GM21529 (cell line): Measurements from ENCODE around the gene HTT.

Source experiments
- ATAC-seq: cut with Tn5 transposase; IDR thresholded peaks from one replicate; pipeline ENCODE4 v1.9.1; 2021; ENCODE audit not compliant: unreplicated experiment

HTT gene

DNA sequence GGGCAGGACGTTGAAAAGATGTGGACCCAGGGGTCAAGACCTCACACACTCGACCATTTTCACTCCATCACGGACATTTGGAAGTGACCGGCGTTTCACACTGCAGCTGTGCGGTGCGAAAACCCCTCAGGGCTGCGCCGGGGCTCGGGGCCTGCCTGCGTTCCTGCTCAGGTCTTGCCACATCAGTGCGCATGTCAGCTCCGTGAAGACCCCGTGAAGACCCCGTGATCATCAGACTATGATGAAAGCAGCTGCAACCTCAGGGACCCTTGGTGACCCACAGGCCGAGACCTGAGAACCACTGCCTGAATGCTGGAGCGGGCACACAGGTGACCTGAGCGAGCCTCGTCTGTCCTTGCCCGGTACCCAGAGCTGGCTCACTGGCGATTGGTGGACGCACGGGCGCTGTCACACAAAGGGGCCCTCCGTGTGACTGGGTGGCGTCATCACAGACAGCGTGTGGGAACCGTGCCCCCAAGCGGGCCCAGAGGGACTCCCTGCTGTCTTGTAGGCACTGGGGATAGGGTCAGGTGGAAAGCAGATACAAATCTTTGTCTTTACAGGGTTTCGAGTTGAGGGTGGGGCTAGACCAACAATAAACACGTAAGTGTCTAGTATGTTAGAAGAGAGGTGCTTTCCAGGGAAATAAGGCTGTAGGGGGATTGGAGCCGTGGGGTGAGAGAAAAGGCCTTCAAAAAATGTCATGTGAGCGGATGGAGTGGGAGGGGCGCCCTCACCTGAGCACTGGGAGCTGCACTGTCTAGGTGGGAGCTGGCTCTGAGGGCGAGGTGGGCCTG is 187.1 kb downstream of the HTT start:
- no peak for ATAC-seq

DNA sequence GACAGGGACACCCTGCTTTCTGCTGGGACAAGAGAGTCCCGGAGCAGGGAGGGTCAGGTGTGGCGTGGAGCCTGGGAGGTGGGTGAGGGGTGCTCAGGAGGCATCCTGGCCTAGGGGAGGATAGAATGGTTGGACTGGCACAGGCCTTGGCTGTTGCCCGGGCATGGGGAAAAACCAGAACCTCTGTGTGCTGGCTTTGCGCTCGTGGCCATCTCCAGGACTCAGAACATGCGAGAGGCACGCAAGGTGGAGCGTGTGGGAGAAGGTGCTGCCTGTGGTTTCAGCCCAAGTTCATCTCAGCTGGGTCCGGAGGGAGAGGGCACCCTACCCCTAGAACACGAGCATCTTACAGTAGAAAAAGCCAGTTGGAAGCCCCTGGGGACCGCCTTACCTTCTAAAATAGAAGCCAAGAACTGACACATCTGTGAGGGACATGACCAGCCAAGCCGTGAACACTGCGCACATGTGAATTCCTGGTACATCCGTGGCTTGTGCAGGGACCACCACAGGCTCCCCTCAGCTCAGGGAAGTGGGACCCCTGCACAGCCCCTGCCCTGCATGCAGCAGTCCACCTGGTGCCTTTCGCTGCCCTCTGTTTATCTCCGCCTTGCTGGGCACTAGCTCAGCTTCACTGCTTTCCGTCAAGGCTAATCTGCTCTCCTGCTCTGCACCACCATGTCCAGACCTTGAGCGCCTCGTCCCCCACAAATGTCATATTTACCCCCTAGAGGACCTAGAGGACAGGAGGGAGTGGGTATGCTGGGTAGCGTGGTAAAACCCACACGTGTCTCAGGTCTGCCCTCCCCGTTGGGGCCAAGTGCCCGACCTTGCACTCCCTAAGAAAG is 187.9 kb downstream of the HTT start:
- ATAC-seq: no peak

DNA sequence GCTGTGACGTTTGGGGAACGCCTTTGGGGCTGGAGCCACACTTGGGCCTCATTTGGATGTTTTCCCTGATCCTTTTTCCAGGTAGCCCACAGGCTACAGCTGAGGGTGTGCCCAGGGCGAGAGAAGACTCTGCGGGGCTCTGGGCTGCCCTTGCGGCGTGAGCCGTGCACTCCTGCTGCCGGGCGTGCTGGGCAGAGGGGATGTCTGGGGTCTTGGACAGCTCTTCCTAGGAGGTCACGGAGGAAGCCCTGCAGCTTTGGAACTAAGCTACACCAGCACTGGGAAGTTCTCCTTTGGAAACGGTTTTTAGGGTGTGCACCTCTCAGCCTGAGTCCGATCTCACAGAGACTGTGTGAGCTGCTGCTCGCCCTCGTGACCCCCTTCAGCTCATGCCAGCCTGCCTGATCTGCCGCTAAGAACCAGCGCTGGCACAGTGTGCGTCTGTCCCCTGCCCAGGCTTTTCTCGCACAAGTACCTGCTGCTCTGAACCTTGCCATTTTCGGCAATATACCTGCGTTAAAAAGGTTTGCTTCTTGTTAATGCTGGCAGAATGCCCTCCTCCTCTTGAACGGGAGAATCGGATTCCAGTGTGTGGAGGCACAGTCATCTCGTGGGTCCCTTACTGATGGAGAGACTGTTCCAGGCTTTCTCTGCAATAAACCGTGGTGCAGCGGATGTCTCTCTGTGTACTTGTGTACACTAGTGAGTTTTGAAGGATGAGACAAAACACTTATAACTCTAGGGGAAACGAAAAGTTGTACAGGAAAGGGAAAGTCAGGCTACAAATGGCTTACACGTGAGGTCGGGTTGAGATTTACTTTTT is 188.8 kb downstream of the HTT start:
- ATAC-seq: no peak

DNA sequence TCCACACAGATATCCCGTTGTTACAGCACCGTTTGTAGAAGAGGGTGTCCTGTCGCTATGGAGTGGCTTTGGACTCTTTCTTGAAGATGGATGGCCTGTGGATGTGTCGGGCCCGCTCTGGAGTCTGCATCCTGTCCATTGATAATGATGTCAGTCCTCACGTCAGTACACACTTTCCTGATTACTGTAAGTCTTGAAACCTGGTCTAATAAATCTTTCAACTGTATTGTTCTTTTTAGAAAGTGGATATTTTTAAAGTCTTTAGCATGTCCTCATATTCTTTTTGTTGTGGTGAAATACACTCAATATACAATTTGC is 189.4 kb downstream of the HTT start:
- ATAC-seq: no peak

DNA sequence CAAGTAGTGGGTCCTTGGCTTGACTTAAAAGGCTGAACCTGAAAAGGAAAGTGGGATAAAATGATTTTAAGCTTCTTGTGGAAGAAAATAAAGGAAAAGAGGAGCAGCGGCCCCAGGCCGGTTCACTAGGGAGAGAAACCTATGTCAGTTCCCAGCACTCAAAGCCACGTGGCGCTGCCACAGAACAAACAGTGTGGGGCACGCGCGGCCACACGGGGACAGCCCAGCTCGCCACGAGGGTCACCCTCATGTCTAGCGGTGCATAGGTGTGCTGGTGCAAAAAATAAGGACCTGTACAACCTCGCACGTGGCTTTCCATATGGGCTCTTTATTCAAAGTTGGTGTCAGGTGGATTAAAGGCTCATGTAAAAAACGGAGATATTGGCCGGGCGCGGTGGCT is 191.6 kb downstream of the HTT start:
- ATAC-seq: no peak

DNA sequence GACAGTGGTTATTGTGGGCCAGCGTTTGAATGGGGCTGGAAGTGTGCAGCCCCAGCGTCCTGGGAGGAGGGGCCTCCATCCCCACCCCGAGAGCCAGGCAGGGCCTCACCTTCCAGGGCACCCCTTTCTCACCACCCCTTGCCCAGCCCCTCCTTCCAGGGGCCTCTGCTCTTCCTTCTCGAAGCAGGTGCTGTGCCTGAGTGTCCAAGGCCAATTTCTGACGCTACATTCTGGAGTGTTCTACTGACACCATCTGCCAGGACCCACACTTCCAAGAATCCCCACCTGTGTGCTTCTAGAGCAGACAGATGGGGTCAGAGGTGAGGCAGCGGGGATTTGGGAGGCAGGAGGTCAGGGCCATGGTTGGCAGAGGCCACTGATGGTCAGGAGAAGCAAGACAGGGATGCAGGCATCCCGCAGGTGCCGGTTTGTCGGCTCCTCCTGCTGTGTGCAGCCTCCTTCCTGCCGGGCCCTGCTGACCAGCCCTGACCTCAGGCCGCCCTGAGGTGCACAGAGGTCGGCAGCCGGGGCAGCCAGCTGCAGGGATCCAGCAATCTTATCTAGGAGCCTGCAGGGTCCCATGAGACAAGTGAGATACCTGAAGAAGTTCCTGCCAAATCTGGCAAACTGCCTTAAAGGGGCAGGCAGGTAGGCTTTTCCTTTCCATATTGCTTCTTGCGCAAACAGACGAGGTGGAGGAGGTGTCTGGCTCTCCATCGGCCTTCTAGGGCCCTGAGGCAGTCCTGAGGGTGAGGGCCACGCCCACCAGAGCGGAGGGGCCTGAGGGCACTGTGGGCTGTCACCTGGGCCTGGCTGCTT is 193.3 kb downstream of the HTT start:
- no peak for ATAC-seq

DNA sequence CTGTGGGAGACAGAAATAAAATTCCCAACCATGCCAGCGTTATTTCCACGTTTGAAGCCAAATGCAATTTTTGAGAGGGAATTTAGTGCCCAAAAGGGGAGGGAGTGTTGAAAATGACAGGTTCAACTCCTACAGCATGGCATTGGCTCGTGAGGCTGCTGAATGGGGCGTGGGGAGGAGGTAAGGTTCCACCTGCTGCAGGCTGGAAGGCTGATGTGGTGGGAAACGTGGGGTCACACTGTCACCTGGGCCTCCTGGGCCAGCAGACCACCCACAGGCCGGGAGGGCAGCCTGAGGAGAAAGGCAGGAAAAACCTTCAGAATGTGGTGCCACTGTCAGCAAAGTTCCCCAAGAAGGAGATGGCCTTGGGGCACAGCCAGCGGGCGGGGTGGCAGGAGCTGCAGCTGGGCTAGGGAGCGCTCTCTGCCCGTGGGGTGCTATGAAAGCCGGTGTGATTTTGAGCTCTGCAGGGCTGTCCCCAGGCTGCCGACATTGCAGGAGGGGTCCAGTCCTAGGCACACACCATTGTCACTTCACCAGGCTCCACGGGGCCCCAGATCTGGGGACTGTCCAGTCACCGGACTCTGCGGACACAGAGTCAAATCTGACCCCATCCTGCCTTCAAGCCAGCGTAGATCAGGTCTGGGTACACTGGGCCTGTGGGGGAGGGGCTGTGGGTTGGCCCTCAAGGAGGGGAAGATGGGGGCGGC is 194.1 kb downstream of the HTT start:
- no peak for ATAC-seq

DNA sequence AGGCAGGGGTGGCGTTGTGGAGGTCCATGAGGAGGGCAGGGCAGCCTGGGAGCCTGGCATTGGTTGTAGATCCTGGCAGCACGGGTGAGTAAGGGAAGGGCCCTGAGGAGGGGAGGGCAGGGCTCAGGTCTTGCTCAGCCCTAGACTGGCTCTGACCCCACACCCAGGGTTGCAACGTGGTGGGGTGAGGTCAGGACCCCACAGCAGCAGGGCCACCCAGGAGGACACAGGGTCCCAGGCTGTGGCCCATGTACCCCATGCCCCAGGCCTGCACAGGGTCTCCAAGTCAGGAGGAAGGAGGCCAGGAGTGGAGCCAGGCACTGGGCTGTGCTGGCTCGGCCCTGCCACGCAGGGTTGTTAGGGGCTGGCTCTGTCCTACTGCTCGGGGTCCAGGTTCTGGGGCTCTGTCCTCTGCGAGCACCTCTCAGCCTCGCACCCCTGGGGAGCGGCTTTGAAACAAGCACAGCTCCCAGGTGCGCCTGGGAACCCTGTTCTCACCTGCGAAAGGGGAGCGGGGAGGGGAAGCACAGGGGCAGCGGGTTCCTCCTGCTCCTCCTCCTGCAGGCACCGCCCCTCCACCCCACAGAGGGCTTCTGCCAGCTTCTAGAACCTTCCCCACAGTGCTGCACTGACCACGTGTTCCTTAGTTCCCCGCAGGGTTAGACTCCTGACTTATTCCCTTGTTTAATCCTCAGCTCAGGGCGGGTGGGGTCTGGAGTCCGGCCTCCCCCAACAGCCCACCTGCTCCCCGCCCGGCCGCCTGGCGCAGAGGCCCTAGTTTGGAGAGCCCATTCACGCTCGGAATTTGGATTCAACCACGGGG is 194.8 kb downstream of the HTT start:
- ATAC-seq: no peak

DNA sequence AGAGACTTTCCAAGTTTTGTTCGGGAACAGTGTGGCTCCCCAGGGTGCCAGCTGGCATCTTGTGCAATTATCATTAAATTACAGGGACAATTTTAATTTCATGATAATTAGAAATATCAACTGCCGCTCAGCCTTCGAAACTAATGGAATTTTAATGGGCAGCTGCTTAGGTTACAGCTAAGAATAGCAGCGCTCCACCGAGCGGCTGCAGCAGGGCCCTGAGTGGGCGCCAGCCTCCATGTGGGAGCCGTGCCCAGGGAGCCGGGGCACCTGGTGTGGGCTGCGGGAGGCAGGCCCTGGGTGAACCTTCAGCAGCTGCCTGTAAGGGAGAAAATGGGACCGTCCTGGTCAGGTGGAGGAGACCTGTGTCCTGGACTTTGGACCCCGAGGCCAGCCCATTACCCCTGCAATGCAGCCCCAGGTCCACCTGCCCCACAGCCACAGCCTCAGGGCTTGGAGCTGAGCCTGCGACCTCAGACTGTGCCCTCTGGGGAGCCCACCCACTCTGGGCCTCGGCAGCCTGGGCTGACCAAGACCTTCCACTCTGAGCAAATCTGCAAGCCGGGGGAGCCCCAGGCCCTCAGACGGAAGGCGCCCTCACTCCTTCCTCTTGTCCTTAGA is 195.6 kb downstream of the HTT start:
- ATAC-seq: no peak

DNA sequence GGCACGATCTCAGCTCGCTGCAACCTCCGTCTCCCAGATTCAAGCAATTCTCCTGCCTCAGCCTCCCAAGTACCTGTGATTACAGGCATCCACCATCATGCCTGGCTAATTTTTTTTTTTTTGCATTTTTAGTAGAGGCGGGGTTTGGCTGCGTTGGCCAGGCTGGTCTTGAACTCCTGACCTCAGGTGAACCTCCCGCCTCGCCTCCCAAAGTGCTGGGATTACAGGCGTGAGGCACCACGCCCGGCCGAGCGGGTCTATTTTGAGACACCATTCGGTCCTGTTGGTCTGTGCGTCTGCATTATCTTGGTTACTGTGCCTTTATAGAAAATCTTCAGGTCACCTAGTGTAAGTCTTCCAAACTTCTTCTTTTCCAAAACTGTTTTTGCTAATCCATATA is 196.7 kb downstream of the HTT start:
- ATAC-seq: no peak

DNA sequence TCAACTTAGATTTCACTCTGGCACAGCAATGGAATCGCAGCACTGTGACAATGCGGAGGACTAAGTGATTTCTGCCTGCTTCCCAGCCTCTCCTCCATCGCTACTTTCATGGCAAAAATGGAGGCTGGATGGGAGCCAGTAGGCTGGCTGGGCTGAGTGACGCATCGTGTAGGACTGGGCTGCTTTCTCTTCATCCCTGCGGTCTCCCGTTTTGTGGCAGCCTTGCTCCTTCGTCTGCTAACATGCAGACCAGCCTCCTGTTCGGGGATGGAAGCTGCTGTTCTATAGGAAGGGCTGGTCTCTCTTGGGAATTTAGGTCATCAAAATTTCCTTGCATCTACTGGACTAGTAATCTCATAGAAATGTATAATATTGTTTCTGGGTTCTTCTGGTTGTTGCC is 202.5 kb downstream of the HTT start:
- ATAC-seq: no peak

DNA sequence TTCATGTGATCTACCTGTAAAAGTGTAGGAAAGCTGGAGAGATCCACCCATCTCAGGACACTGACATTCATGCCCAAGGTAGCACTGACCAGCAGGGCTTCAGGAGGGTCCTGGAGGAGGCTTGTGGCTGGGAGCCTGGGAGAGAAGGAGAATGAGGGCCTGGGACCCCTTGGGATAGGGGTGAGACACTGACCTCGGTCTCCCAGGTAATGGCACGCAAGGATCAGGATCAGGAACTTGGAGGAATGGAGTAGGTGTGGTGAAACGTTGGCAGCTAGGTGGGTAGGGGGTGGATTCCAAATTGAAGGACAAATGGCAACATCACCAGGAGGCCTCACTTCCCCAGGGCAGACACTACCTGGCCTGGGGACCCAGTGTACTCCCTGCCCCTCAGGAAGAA is 206.0 kb downstream of the HTT start:
- no peak for ATAC-seq

DNA sequence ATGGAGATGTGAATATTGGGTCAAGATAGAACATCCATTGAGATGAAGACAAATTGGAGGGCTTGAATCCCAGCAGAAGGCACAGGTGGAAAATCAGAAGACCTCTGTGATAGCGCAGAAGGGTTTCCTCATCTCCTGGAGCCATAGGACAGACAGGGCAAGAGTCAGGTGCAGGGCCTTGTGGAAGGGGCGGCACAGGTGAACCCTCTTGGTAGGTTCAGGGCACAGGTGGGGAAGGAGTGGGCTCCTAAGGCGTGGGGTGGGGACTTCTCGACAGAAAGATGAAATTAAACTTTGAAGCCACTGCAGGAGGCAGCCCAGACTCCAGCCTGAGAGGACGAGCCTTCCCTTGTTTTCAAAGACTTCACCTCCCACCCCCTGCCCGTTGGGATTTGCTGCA is 209.0 kb downstream of the HTT start:
- no peak for ATAC-seq

DNA sequence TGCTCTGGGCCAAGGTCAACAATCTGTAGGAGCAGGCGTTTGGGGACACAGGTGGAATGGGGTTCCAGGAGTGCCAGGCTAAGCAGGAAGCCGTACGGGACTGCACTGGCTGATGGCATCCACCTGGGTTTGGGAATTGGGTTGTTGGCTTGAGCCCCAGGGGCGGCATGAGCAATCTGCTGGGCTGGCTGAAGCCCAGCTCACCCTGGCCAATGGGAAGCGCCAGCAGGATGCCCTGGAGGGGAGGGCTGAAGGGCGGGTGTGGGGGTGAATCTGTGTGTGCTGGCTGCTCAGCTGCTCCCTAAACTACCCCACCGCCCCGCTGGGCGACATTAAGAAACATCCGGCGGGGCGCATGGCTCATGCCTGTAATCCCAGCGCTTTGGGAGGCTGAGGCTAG is 209.4 kb downstream of the HTT start:
- no peak for ATAC-seq

DNA sequence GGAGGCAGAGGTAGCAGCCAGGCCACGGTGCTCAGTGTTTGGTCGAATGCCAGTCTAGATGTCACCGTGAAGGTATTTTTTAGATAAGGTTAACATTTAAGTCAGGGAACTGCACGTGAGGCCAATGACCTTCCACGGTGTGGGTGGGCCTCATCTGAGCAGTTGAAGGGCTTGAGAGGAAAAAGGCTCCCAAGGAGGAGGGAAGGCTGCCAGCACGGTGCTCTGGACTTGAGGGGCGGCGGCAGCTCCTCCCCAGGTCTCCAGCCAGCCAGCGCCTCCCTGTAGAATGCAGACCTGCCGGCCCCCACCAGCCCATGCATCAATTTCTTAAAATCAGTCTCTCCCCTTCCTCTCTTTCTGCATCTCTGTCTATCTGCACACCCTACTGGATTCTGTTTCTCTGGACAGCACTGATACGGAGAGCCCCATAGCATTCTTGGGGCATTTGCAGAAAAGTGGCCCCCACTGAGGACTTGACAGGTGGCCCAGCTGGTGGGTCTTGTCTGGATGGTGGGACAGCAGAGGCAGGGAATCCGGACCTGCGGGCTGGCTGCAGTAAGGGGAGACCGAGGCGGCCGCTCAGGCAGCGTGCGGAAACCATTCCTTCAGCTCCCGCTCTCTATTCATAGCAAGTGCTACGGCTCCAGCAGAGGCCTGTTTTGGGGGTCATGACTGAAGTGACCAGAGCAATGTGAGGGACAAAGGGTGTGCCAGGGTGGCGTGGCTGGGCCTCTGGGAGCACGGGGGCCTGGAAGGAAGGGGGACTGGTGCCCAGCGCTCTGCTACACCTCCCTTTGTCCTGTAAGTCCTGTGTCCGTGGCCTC is 210.5 kb downstream of the HTT start:
- ATAC-seq: no peak

DNA sequence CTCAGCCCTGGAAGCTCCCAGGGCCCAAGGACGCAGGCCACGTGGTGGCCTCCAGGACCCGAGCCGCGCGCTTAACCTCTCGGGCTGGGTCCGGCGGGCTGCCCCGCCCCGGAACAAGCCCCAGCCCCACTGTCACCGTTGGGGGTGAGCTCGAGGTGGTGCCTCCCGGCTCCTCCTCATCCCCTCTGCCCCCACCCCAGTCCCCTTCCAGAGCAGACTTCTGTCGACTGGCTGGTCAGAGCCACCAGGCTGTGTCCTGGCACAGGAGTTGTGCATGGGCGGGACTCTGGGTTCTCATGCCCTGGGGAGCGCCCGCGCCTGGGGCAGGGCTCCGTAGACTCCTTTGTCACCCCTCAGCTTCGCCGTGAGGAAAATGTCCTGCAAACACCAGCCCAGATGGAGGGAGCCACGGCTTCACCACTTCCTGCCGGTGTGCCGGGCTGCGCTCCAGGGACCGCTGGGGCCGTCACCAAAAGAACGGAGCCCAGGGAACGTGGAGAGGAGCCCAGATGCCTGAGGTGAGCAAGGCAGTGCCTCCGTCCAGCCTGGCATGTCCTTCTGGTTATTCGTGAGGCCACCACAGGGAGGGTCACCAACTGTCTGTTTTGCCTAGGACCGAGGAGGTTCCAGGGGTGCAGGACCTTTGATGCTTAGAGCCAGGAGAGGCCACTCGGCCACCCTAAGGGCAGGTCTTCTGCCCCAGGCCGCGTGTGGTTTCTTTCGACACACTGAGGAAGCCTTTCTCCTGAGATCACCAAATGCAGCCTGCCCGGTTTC is 211.3 kb downstream of the HTT start:
- peak; percentile 96 for ATAC-seq
